GM12801 (cell line): ENCODE measurements around the gene GNPDA1.

ENCODE experiments used
- TF ChIP-seq, protein P1 (sequence below): IDR thresholded peaks from one replicate; pipeline ENCODE4 v1.5.1; 2011; ENCODE audit warnings: control low read depth; ENCODE audit not compliant: insufficient read length; ENCODE audit errors: extremely low read depth

GNPDA1 gene

DNA sequence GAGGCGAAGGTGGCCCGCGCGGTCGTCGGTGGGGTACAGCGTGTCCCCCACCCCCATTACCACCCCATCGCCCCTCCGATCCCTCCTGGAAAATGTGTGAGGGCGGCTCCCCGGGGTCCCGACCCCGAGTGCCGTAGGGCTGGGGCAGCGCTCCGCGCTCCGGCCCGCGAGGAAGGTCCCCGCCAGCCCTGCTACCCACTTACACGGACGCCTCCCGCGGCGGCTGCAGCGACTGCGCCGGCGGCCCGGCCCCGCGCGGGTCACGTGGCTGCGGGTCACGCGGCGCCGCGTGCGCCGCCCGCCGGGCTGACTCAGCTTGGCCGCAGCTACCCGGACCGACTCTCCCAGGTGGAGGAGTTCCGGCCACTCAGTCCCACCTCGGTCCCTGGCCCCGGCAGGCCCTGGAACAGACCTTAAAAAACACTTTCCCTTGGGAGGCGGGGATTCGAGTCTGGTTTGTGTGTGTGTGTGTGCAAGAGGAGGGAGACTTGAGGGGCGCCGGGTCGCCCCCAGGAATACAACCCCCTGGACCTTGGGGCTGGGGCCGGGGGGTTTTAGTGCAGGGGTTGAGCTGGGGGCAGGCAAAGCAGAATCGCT, at the start of gene GNPDA1:
GNPDA1 (minus strand) TSS at position 236 of the 597 bp plus-strand sequence. CDS start 992 bp downstream, outside the sequence.
- TF ChIP-seq, protein P1, sequence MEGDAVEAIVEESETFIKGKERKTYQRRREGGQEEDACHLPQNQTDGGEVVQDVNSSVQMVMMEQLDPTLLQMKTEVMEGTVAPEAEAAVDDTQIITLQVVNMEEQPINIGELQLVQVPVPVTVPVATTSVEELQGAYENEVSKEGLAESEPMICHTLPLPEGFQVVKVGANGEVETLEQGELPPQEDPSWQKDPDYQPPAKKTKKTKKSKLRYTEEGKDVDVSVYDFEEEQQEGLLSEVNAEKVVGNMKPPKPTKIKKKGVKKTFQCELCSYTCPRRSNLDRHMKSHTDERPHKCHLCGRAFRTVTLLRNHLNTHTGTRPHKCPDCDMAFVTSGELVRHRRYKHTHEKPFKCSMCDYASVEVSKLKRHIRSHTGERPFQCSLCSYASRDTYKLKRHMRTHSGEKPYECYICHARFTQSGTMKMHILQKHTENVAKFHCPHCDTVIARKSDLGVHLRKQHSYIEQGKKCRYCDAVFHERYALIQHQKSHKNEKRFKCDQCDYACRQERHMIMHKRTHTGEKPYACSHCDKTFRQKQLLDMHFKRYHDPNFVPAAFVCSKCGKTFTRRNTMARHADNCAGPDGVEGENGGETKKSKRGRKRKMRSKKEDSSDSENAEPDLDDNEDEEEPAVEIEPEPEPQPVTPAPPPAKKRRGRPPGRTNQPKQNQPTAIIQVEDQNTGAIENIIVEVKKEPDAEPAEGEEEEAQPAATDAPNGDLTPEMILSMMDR = no peak

- TF ChIP-seq, protein P1 = no peak
Observed at GRCh38 chr5:142059304-142059940, 46.6 kb upstream of the GNPDA1 start.

DNA sequence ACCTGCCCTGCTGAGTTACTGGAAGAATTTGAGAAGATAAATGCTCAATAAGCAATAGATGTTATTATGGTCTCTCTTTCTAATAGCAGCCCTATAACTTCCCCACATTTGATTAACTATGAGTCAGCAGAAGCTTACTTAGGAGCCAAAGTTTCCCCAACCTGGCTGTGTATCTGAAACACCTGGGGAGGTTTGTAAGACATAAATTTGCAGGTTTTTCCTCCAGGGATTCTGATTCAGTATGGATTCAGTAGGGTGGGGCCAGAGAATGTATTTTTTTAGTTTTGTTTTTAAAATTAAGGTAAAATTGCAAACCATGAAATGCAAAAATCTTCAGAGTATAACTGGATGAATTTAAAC, 44.9 kb upstream of the GNPDA1 start:
- TF ChIP-seq, protein P1 = no peak

- TF ChIP-seq, protein P1 = no peak
Observed at GRCh38 chr5:142056816-142057696, 44.2 kb upstream of the GNPDA1 start.

DNA sequence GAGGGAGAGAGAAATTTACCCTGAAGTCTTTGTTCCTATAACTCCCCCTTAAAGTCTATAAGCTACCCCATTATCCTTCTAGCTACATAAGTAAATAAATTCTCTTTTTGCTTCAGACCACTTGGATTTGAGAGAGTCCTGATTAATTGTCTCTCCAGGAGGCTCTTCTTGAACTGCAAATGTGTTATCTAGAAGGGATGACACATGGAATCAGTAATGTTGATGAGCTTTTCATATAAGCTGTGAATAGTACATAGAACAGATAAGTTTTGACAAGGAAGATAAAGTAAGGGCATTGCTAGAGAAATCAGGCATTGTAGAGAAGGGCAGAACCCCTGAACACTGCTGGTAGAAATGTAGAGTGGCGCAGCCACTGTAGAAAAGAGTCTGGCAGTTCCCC, 42.5 kb upstream of the GNPDA1 start:
- TF ChIP-seq, protein P1 = no peak

DNA sequence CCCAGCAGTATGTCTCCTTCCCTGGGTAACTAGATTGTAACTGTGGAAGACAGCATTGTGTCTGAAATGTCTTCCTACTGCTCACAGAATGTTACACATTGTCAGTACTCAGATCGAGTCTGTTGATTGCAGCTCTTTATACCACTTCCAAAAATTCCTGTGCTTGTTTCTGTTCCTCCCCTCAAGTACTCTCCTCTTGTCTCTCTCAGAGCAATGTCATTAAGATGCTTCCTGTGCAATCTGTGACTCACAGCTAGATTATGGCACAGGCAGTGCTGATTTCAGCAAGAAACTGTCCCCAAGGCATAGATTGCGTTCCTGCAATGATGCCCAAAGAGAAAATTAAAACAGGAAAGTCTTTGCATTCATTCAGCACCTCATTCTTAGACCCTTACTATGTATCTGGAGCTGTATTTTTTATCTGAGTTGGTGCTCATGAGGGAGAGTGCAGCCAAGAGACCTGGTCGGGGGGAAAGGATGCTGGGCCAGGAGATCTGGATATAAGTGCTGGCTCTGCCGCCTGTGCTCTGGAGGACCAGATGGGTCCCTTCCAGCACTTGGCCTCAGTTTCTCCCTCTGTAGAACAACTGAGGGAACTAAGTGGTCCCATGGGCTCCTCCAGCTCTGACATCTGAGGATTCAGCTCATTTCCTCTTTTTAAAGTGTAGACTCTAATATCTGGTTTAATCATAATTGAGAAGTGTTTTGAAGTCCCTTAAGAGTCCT, 40.8 kb upstream of the GNPDA1 start:
- TF ChIP-seq, protein P1 = no peak

DNA sequence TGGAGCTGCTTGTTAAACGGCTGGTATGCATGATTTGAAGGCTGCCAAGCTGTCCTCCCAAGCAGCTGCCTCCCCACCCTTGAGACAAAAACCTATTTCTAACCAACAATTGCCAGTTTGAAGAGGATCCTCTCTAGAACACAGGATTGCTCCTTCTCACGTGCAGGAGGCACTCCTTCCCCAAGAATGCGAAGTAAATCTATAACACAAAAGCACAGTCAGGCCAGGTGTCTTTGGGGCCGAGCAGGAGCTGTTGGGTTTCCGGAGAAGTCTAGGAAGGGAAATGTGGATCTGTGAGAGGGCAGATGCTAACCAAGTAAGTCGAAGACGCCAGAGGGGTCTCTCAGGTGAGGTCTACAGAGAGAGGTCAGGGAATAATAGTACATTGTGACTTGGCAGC, 35.4 kb upstream of the GNPDA1 start:
- TF ChIP-seq, protein P1 = no peak
